DND-41 (cell line): ENCODE results near the gene KDM3A.

Source experiments
- ATAC-seq: fragments of 200-7000 bp; cut with Tn5 transposase; 3 replicates; pipeline ENCODE4 v1.9.1; 2021; ENCODE audit warnings: low read depth; ENCODE audit not compliant: insufficient read depth
- DNase-seq: peaks from one replicate; pipeline ENCODE4 v3.0.0-alpha.2; 2020
- H2AFZ ChIP-seq: 2 replicates; pipeline ENCODE4 v1.6.0; 2012; ENCODE audit warnings: low read depth, low read length
- H3K27ac ChIP-seq: 2 replicates; pipeline ENCODE4 v1.5.1; 2012; ENCODE audit warnings: low read length, inconsistent platforms
- H3K27me3 ChIP-seq: fragments of 200-600 bp; sonication (generic); 2 replicates; pipeline ENCODE4 v1.6.0; 2012; ENCODE audit warnings: low read length, mild to moderate bottlenecking, inconsistent platforms; ENCODE audit not compliant: insufficient read depth, poor library complexity
- H3K36me3 ChIP-seq: 2 replicates; pipeline ENCODE4 v1.5.1; 2012; ENCODE audit warnings: low read length, inconsistent platforms; ENCODE audit not compliant: insufficient read depth
- H3K4me1 ChIP-seq: 2 replicates; pipeline ENCODE4 v1.5.1; 2012; ENCODE audit warnings: mild to moderate bottlenecking, low read length; ENCODE audit not compliant: insufficient read depth
- H3K4me2 ChIP-seq: 2 replicates; pipeline ENCODE4 v1.6.0; 2012; ENCODE audit warnings: mild to moderate bottlenecking, moderate library complexity, low read length, inconsistent platforms; ENCODE audit not compliant: insufficient read depth
- H3K4me3 ChIP-seq, 2 experiments: fragments of 200-600 bp in 1 of 2; shearing (Covaris generic) in 1 of 2; 2 replicates each; pipeline ENCODE4 v1.5.1; 2012 to 2016; ENCODE audit warnings: inconsistent platforms in 2 of 2, low read length in 2 of 2, mild to moderate bottlenecking in 2 of 2, low read depth in 1 of 2, moderate library complexity in 1 of 2
- H3K79me2 ChIP-seq: 2 replicates; pipeline ENCODE4 v1.6.0; 2012; ENCODE audit warnings: low read length, inconsistent platforms; ENCODE audit not compliant: insufficient read depth
- H3K9ac ChIP-seq: 2 replicates; pipeline ENCODE4 v1.6.0; 2012; ENCODE audit warnings: low read depth, mild to moderate bottlenecking, inconsistent platforms, low read length, moderate library complexity
- H3K9me3 ChIP-seq: 2 replicates; pipeline ENCODE4 v1.5.1; 2012; ENCODE audit warnings: low read length, moderate library complexity, mild to moderate bottlenecking, inconsistent platforms; ENCODE audit not compliant: insufficient read depth, severe bottlenecking
- H4K20me1 ChIP-seq: 2 replicates; pipeline ENCODE4 v1.6.0; 2012; ENCODE audit warnings: low read length; ENCODE audit not compliant: insufficient read depth
- EZH2 ChIP-seq: IDR thresholded peaks from 3 replicates; pipeline ENCODE4 v1.6.1; 2012; ENCODE audit warnings: borderline replicate concordance, low read depth, mild to moderate bottlenecking, moderate library complexity, low read length, inconsistent platforms; ENCODE audit not compliant: severe bottlenecking
- TF ChIP-seq, protein P1 (sequence below): IDR thresholded peaks from 2 replicates; pipeline ENCODE4 v1.5.1; 2012; ENCODE audit warnings: borderline replicate concordance, low read length, moderate library complexity, mild to moderate bottlenecking; ENCODE audit not compliant: poor library complexity, severe bottlenecking; ENCODE audit errors: extremely low read depth

KDM3A gene

GRCh38 chr2:86416146-86416545, 25.0 kb upstream of the KDM3A start:
- Histone ChIP-seq H3K36me3 (no peaks in the 10 kb centered on the region), H2AFZ (no peak overlapping the region), H3K4me1 (no peaks in the 10 kb centered on the region), H4K20me1 (no peaks in the 10 kb centered on the region), H3K27ac (no peak overlapping the region), H3K27me3 (peaks cover 3% of the 10 kb centered on the region), H3K4me2 (no peak overlapping the region), H3K9me3 (no peaks in the 10 kb centered on the region), H3K4me3 (no peak overlapping the region), H3K9ac (no peak overlapping the region), H3K79me2 (no peaks in the 10 kb centered on the region)
- no peak for TF ChIP-seq EZH2
- TF ChIP-seq, protein P1, sequence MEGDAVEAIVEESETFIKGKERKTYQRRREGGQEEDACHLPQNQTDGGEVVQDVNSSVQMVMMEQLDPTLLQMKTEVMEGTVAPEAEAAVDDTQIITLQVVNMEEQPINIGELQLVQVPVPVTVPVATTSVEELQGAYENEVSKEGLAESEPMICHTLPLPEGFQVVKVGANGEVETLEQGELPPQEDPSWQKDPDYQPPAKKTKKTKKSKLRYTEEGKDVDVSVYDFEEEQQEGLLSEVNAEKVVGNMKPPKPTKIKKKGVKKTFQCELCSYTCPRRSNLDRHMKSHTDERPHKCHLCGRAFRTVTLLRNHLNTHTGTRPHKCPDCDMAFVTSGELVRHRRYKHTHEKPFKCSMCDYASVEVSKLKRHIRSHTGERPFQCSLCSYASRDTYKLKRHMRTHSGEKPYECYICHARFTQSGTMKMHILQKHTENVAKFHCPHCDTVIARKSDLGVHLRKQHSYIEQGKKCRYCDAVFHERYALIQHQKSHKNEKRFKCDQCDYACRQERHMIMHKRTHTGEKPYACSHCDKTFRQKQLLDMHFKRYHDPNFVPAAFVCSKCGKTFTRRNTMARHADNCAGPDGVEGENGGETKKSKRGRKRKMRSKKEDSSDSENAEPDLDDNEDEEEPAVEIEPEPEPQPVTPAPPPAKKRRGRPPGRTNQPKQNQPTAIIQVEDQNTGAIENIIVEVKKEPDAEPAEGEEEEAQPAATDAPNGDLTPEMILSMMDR: no peak
- ATAC-seq: no peak
- no peak for DNase-seq

- DNase-seq (no peak), ATAC-seq (no peak)
- H3K9me3 ChIP-seq: peaks cover 6% of the 10 kb centered on the region
- no peak overlapping the region for H3K4me3 ChIP-seq
- no peaks in the 10 kb centered on the region for H3K4me1 ChIP-seq
- no peaks in the 10 kb centered on the region for H4K20me1 ChIP-seq
- no peaks in the 10 kb centered on the region for H3K79me2 ChIP-seq
- no peaks in the 10 kb centered on the region for H3K36me3 ChIP-seq
- no peak overlapping the region for H3K27ac ChIP-seq
- H3K9ac ChIP-seq: no peak overlapping the region
- H2AFZ ChIP-seq: no peak overlapping the region
- no peak for TF ChIP-seq EZH2
- TF ChIP-seq, protein P1: no peak
- H3K27me3 ChIP-seq: peaks cover 6% of the 10 kb centered on the region
- H3K4me2 ChIP-seq: no peak overlapping the region
Observed at GRCh38 chr2:86417961-86418360, 23.2 kb upstream of the KDM3A start.

DNA sequence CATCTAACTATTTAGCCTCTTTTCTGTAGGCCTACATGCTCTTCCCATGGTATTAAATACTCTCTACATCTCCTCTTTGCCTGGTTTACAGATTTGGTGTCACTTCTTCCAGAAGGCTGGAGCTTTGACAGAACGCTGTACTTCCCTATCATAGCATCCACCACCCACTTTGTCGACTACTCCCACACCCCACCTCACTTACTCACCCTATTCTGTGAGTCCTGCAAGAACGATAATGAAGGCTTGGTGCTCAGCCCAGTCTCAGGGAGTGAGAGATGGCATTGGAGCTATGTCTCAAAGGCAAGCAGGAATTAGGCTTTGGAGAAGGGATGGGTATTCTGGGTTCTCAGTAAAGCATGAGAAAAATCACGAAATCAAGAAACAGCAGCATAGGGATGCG, 20.3 kb upstream of the KDM3A start:
- DNase-seq (no peak), ATAC-seq (no peak)
- H3K9me3 ChIP-seq: peaks cover 10% of the 10 kb centered on the region

More for the DNA sequence above, 20.3 kb upstream of the KDM3A start:
- Histone ChIP-seq H3K4me2 (no peak overlapping the region), H2AFZ (no peak overlapping the region), H3K36me3 (no peaks in the 10 kb centered on the region), H3K27me3 (peaks cover 12% of the 10 kb centered on the region), H3K27ac (no peak overlapping the region), H4K20me1 (no peaks in the 10 kb centered on the region), H3K4me1 (no peaks in the 10 kb centered on the region), H3K4me3 (no peak overlapping the region), H3K9ac (no peak overlapping the region), H3K79me2 (no peaks in the 10 kb centered on the region)
- no peak for TF ChIP-seq EZH2
- TF ChIP-seq, protein P1: no peak
